HK-2 (cell line): ENCODE measurements around the gene TUBAL3.
A peak's percentile ranks its signal among the peaks of the same experiment; 100 is the strongest.
"Not testable (repeated sequence)": the region's sequence is repeated elsewhere in the genome, so short reads cannot be mapped to it uniquely, and the experiment has no call there.

Source experiments
- DNase-seq: peaks from one replicate; pipeline ENCODE4 v3.0.0-alpha.2; 2018; ENCODE audit not compliant: unreplicated experiment

Gene TUBAL3

DNA sequence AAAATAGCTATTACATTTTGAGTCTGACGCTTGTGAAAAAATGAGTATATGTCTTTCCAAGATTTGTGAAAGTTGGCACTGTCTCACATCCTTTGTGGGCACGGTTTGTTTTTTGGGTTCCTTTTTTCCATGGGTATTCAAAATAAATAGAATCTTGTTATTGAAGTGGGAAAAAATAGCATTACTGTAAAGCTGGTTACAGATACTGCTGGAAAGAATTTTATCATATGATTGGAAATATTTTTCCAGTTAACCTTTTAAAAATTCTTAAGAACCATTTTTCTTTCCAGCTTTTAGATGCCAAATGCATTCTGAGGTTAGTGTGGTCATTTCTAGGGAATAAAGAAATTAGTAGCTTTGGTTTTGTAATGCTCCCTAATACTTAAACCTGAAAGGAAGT is 19.1 kb upstream of the TUBAL3 start:
- DNase-seq = no peak

- DNase-seq = no peak
Observed at GRCh38 chr10:5419466-5420094, 15.0 kb upstream of the TUBAL3 start.

DNA sequence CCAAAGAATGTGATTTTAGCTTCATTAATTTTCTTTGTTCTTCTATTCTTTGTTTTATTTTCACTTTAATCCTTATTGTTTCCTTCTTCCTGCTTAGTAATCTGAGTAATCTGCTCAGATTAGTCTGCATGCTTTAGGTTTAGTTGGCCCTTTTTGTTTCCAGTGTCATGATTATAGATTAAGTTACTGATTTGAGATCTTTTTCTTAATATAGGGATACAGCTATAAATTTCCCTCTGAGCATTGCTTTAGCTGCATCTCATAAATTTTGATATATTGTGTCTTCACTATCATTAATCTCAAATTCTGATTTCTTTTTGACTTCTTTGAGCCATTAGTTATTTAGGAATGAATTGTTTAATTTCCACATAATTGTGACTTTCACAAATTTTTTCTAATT is 14.0 kb upstream of the TUBAL3 start:
- DNase-seq = no peak

- DNase-seq = no peak
Observed at GRCh38 chr10:5416981-5417380, 12.4 kb upstream of the TUBAL3 start.

DNA sequence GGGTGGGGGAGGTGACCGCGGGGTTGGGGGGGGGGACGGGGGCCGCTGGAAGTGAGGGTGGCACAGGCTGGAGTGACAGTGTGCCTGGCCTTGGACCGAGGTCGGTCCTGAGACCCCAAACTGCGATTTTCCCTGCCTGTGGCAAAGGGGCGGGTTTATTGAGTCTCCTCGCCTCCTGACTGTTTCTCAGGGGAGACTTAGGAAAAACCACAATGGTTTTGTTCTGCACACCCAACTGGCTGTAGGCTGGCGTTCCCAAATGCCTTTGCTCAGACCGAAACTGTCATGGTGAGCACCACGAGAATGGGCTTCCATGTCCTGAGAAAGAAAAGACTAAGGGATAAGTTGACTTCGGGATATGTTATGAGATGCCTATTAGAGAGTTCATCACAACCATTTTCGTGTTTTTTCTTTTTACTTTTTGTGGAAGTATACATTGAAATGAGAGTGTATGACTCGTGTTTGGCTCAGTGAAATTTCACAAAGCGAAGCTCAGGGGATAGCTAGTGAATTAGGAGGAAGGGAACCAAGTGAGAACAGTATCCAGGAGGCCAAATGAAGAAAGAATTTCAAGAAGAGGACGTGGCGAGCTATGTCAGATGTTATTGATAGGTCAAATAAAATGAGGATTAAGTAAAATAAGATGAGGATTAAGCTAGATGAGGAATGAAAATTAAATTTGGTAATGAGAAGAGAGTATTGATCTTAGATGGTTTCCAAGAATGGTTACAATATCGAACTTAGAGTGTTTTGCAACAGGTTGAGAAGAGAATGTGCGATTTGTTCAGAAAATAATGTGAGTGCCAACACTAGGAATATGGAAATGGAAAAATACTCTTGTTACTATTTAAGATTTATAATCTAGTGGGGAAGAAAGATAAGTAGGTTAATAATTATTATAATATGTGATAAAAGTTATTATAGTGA is 8.6 kb upstream of the TUBAL3 start:
- peak; percentile 11 for DNase-seq

GRCh38 chr10:5412277-5412941 is 7.8 kb upstream of the TUBAL3 start, which contains the start of gene NET1:
TSS of gene NET1 (plus strand) at chr10:5412557. CDS start at chr10:5412693, 136 bp downstream.
- DNase-seq = peak; percentile 87

- no peak for DNase-seq
Observed at GRCh38 chr10:5411941-5412276, 7.3 kb upstream of the TUBAL3 start.

DNA sequence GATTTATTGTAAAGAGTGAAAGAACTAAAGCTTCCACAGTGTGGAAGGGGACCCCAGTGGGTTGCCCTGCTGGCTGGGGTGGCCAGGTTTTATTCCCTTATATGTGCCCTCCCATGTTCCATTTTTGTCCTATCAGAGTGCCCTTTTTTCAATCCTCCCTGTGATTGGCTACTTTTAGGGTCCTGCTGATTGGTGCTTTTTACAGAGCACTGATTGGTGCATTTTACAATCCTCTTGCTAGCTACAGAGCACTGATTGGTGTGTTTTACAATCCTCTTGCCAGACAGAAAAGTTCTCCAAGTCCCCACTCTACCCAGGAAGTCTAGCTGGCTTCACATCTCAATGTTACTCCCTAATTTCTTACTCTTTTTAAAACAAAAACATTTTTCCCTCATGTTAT is 6.2 kb upstream of the TUBAL3 start:
- not testable (repeated sequence) for DNase-seq

DNA sequence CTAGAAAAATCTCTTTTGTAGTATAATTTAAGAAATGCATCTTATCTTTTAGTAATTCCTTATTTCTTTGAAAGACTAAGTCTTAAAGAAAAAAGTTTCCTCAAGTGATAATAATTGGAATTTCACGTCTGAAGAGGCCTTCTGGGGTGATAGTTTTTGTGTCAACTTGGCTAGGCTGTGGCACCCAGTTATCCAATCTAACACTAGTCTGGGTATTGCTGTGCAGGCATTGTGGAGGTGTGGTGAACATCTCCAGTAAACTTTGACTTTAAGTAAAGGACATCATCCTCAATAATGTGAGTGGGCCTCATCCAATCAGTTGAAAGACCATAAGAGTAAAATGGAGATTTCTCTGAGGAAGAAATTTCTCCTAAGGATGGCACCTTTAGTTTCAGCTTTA is 2.3 kb upstream of the TUBAL3 start:
- DNase-seq = no peak

- no peak for DNase-seq
Observed at GRCh38 chr10:5402798-5403197, 1.8 kb downstream of the TUBAL3 start.

- DNase-seq = no peak
Observed at GRCh38 chr10:5400468-5401240, 4.0 kb downstream of the TUBAL3 start.

DNA sequence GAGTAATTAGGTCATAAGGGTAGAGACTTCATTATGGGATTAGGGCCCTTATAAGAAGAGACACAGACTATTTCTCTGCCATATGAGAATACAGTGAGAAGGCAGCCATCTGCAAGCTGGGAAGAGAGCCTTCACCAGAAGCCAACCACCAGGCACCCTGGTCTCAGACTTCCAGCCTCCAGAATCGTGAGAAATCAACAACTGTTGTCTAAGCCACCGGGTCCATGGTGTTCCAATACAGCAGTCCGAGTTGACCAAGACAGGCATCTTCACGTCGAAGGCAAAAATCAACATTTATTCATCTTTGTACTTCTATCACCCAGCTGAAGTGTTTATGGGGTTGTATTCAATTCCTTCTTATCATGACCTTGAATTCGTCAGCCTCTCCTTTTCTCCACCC is 5.3 kb downstream of the TUBAL3 start:
- no peak for DNase-seq

GRCh38 chr10:5396556-5397300 is 7.9 kb downstream of the TUBAL3 start:
- no peak for DNase-seq

GRCh38 chr10:5395168-5395567 is 9.5 kb downstream of the TUBAL3 start:
- no peak for DNase-seq

DNA sequence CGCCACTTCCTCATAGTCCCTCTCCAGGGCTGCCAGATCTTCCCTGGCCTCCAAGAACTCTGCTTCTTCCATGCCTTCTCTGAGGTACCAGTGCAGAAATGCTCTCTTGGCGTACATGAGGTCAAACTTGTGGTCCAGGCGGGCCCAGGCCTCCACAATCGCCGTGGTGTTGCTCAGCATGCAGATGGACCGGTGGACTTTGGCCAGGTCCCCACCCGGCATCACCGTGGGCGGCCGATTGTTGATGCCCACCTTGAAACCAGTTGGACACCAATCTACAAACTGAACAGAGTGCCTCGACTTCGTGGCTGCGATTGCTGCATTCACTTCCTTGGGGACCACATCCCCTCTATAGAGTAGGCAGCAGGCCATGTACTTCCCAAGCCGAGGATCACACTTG is 11.1 kb downstream of the TUBAL3 start:
- no peak for DNase-seq

- no peak for DNase-seq
Observed at GRCh38 chr10:5391790-5392189, 12.8 kb downstream of the TUBAL3 start.

- DNase-seq = no peak
Observed at GRCh38 chr10:5390607-5391205, 13.9 kb downstream of the TUBAL3 start.

DNA sequence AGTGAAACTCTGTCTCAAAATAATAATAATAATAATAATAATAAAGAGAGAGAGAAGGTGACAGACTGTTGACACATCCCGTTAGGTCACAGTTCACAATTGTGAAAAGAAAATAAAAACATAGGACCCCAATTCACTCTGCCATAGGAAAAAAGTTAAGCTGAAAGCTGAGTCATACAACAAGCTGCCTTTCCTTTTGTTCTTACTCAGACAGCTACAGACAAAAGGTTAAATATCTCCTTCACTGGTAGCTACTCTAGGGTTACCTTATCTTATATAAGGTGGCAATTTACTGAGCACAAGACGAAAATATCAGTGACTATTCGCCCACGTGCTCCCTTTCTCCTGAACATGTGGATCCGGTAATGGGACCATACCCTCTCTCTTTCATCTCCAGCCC is 17.5 kb downstream of the TUBAL3 start:
- no peak for DNase-seq

GRCh38 chr10:5385224-5385623 is 19.4 kb downstream of the TUBAL3 start:
- DNase-seq = no peak

DNA sequence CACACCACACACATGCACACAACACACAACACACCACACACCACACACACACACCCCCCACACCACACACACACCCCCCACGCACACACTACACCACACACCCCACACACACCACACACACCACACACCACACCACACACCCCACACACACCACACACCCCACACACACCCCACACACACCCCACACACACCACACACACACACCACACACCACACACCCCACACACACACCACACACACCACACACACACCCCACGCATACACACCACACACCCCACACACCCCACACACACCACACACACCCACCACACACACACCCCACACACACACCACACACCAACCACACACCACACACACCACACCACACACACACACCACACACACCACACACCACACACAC is 23.4 kb downstream of the TUBAL3 start:
- no peak for DNase-seq

- DNase-seq = not testable (repeated sequence)
Observed at GRCh38 chr10:5380395-5380794, 24.2 kb downstream of the TUBAL3 start.
